Mesenchymal stem cell (in vitro differentiated cells and primary cell): ENCODE data around the gene RAB7B.
A peak's percentile ranks its signal among the peaks of the same experiment; 100 is the strongest.

Experiments used
- DNase-seq: peaks from one replicate; pipeline ENCODE4 v3.0.0-alpha.2; 2013
- H2AFZ ChIP-seq: one replicate; pipeline ENCODE4 v1.6.1; 2013; ENCODE audit warnings: low read depth, mild to moderate bottlenecking, control low read depth, inconsistent platforms, low read length, moderate library complexity
- H2AK5ac ChIP-seq: 2 replicates; pipeline ENCODE4 v1.6.1; 2013; ENCODE audit warnings: low read length, moderate library complexity, mild to moderate bottlenecking, inconsistent platforms; ENCODE audit not compliant: severe bottlenecking
- H2BK120ac ChIP-seq: one replicate; pipeline ENCODE4 v1.6.1; 2013; ENCODE audit warnings: low read depth, mild to moderate bottlenecking, inconsistent platforms, low read length, moderate library complexity
- H2BK12ac ChIP-seq, 2 experiments: one replicate each; pipeline ENCODE4 v1.6.1; 2013; ENCODE audit warnings: inconsistent platforms in 2 of 2, low read length in 2 of 2, mild to moderate bottlenecking in 2 of 2, moderate library complexity in 2 of 2, control low read depth in 1 of 2
- H2BK15ac ChIP-seq: one replicate; pipeline ENCODE4 v1.6.1; 2013; ENCODE audit warnings: mild to moderate bottlenecking, low read depth, inconsistent platforms; ENCODE audit not compliant: poor library complexity, severe bottlenecking
- H2BK5ac ChIP-seq: 2 replicates; pipeline ENCODE4 v1.6.1; 2013; ENCODE audit warnings: low read depth, mild to moderate bottlenecking, low read length, control low read depth, inconsistent platforms; ENCODE audit not compliant: poor library complexity, severe bottlenecking
- H3K14ac ChIP-seq, 2 experiments: one replicate each; pipeline ENCODE4 v1.6.1; 2013; ENCODE audit warnings: inconsistent platforms in 2 of 2, low read length in 2 of 2, control low read depth in 1 of 2, mild to moderate bottlenecking in 1 of 2, moderate library complexity in 1 of 2
- H3K18ac ChIP-seq, 2 experiments: one replicate each; pipeline ENCODE4 v1.6.1; 2013; ENCODE audit warnings: inconsistent platforms in 2 of 2, low read length in 2 of 2, control low read depth in 1 of 2, low read depth in 1 of 2, mild to moderate bottlenecking in 1 of 2
- H3K23ac ChIP-seq, 2 experiments: one replicate each; pipeline ENCODE4 v1.6.1; 2013; ENCODE audit warnings: inconsistent platforms in 2 of 2, low read length in 2 of 2, mild to moderate bottlenecking in 2 of 2, moderate library complexity in 2 of 2, control low read depth in 1 of 2
- H3K27ac ChIP-seq: 2 replicates; pipeline ENCODE4 v1.5.1; 2013; ENCODE audit warnings: mild to moderate bottlenecking, moderate library complexity, low read length, control low read depth, inconsistent platforms; ENCODE audit not compliant: poor library complexity, severe bottlenecking
- H3K27me3 ChIP-seq, 2 experiments: 2 replicates each; pipeline versions ENCODE4 v1.6.1 to v1.7.0; 2013; ENCODE audit warnings: low read length in 2 of 2, mild to moderate bottlenecking in 2 of 2, moderate library complexity in 2 of 2, control low read depth in 1 of 2, inconsistent platforms in 1 of 2; ENCODE audit not compliant: control insufficient read depth in 1 of 2, insufficient read depth in 1 of 2
- H3K36me3 ChIP-seq, 2 experiments: 2 replicates each; pipeline versions ENCODE4 v1.6.1 to v1.7.0; 2013; ENCODE audit warnings: low read length in 2 of 2, control low read depth in 1 of 2, inconsistent platforms in 1 of 2, low read depth in 1 of 2, mild to moderate bottlenecking in 1 of 2; ENCODE audit not compliant: insufficient read depth in 2 of 2, control insufficient read depth in 1 of 2
- H3K4ac ChIP-seq, 2 experiments: one replicate each; pipeline ENCODE4 v1.6.1; 2013; ENCODE audit warnings: inconsistent platforms in 2 of 2, low read length in 2 of 2, mild to moderate bottlenecking in 2 of 2, moderate library complexity in 2 of 2, control low read depth in 1 of 2, low read depth in 1 of 2
- H3K4me1 ChIP-seq: 2 replicates; pipeline ENCODE4 v1.6.1; 2013; ENCODE audit warnings: low read depth, low read length, control low read depth; ENCODE audit not compliant: control insufficient read depth, insufficient read depth
- H3K4me2 ChIP-seq: 2 replicates; pipeline ENCODE4 v1.6.1; 2013; ENCODE audit warnings: low read length, mild to moderate bottlenecking, inconsistent platforms; ENCODE audit not compliant: poor library complexity, severe bottlenecking
- H3K4me3 ChIP-seq, 2 experiments: 2 replicates each; pipeline versions ENCODE4 v1.5.1 to v1.7.0; 2013; ENCODE audit warnings: low read length in 2 of 2, mild to moderate bottlenecking in 2 of 2, control low read depth in 1 of 2, low read depth in 1 of 2; ENCODE audit not compliant: insufficient read depth in 1 of 2
- H3K79me1 ChIP-seq: replicated peaks from 2 replicates; pipeline ENCODE4 v1.6.1; 2013; ENCODE audit warnings: mild to moderate bottlenecking, control low read depth, low read length, inconsistent platforms; ENCODE audit not compliant: poor library complexity, severe bottlenecking
- H3K9ac ChIP-seq: 2 replicates; pipeline ENCODE4 v1.7.0; 2013; ENCODE audit warnings: mild to moderate bottlenecking, low read length, moderate library complexity
- H3K9me3 ChIP-seq: 2 replicates; pipeline ENCODE4 v1.7.0; 2013; ENCODE audit warnings: mild to moderate bottlenecking, low read length; ENCODE audit not compliant: control insufficient read depth
- H4K8ac ChIP-seq: one replicate; pipeline ENCODE4 v1.6.1; 2013; ENCODE audit warnings: inconsistent platforms, mild to moderate bottlenecking, low read length, moderate library complexity
- H4K91ac ChIP-seq: one replicate; pipeline ENCODE4 v1.6.1; 2013; ENCODE audit warnings: mild to moderate bottlenecking, low read length, inconsistent platforms
- WGBS: methylation state at CpG from one replicate; pipeline ENCODE4 v1.1.7; 2013; ENCODE audit warnings: mixed read lengths; 5-methylcytosine and 5-hydroxymethylcytosine counted together

RAB7B gene

DNA sequence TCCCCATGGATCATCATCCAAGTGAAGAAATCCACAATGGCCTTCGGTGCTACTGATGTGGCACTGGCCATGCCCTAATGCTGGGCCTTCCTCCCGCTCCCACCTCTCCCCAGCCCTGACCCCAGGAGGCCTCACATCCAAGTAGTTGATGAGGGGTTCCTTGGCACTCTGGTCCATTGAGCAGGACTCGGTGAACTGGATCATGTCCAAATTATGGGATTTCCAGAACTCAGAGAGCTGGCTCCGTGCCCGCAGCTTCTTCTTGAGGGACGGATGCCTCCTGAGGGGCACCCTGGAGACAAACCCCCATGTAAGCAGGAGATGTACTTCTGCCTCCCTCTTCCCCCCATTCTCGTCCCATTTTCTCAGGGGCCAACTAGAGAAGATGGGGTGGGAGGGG, 19.6 kb upstream of the RAB7B start:
- Histone ChIP-seq H2AK5ac (no peak overlapping the region), H2AFZ (no peak overlapping the region), H3K23ac (no peak overlapping the region), H3K9me3 (no peaks in the 10 kb centered on the region), H3K9ac (no peak overlapping the region), H3K14ac (no peak overlapping the region), H3K4ac (no peak overlapping the region), H4K8ac (no peak overlapping the region), H3K4me1 (peaks cover 6% of the 10 kb centered on the region), H3K18ac (no peak overlapping the region), H2BK5ac (no peak overlapping the region), H2BK15ac (no peak overlapping the region), H4K91ac (no peak overlapping the region), H3K4me2 (no peak overlapping the region), H3K4me3 (no peak overlapping the region), H3K27ac (no peak overlapping the region), H3K79me1 (no peaks in the 10 kb centered on the region), H3K36me3 (no peaks in the 10 kb centered on the region), H3K27me3 (peaks cover 0 to 3% of the 10 kb centered on the region in 2 experiments), H2BK12ac (no peak overlapping the region), H2BK120ac (no peak overlapping the region)
- WGBS = 92% methylated on average over 6 of the region's 7 CpGs
- DNase-seq = no peak

DNA sequence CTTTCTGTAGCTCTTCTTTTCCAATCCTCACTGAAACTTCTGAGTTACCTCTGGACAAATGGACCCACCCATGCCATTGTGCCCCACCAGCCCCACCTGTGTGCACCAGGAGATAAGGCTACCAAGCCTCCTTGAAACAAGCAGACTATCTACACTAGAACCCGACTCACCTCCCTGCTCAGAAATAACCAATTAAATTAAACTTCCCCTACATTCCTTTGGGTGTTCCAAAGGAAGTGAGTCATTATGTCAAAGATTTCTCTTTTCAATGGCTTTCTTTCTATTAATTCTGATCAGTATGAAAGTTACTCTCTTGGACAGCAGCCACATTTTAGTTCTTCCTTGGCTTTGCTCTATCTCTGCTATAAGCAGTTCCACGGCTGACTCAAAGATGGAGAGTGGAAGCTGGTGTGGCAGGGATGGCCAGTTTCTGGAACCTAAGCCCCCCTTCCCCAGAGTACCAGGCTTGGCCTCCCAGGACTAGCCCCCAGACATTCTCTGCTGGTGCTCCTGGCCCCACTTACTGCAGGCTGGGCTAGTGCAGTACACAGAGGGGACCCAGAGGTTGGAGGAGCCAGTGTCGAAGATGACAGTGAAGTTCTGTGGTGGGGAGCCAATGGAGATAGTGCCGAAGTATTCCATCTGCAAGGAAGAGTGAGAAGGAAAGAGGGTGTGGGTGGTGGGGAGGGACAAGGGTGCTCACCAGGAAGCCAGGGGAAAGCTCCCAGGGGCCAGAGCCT, 18.6 kb upstream of the RAB7B start:
- H3K9me3 ChIP-seq = no peaks in the 10 kb centered on the region
- H3K79me1 ChIP-seq = no peaks in the 10 kb centered on the region
- H3K14ac ChIP-seq = no peak overlapping the region
- no peak overlapping the region for H3K23ac ChIP-seq
- H2BK5ac ChIP-seq = no peak overlapping the region
- peaks cover 0 to 3% of the 10 kb centered on the region in 2 experiments for H3K27me3 ChIP-seq
- H3K4me1 ChIP-seq = peaks cover 6% of the 10 kb centered on the region
- H3K18ac ChIP-seq = no peak overlapping the region
- no peaks in the 10 kb centered on the region for H3K36me3 ChIP-seq
- peak overlapping the region; percentile 34 for H2AK5ac ChIP-seq
- no peak overlapping the region for H3K4ac ChIP-seq
- no peak overlapping the region for H2AFZ ChIP-seq
- H3K9ac ChIP-seq = no peak overlapping the region
- H2BK12ac ChIP-seq = no peak overlapping the region
- no peak overlapping the region for H2BK15ac ChIP-seq
- no peak for DNase-seq
- no peak overlapping the region for H3K4me3 ChIP-seq
- no peak overlapping the region for H4K8ac ChIP-seq
- H2BK120ac ChIP-seq = no peak overlapping the region
- H3K4me2 ChIP-seq = no peak overlapping the region
- no peak overlapping the region for H4K91ac ChIP-seq
- no peak overlapping the region for H3K27ac ChIP-seq
- WGBS = 76% methylated on average over 3 of the region's 4 CpGs

DNA sequence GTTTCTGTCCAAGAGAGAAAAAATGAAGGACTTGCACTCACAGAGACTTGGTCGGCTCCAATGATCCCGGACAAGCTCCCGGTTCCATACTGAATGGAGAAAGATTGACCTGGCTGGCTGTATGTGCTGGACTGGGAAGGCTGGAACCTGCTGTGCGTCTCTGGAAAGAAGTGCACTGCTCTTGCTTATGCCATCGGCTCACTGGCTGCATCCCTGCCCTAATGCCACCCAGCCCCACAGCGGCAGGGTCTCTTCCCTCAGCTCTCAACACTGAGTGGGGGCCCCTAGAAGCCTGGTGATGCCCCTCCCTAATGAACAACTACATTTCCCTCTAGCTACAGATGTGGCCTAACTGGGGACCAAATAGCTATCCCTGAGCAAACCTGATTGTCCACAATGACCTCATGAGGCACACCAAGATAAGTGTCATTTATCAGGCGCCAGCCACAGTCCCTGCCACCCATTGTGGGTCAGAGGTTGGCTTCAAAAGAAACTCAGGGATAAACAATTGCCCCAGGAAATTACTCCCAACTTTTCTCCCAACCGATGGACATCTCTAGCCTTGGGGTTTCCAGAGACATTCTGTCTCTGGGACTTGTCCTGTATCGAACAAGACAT, 17.9 kb upstream of the RAB7B start:
- Histone ChIP-seq H3K18ac (no peak overlapping the region), H2BK120ac (no peak overlapping the region), H3K9me3 (no peaks in the 10 kb centered on the region), H3K27ac (no peak overlapping the region), H2AFZ (no peak overlapping the region), H3K23ac (no peak overlapping the region), H3K9ac (no peak overlapping the region), H3K4me1 (peaks cover 6% of the 10 kb centered on the region), H3K27me3 (peaks cover 0 to 3% of the 10 kb centered on the region in 2 experiments), H3K4ac (no peak overlapping the region), H3K36me3 (no peaks in the 10 kb centered on the region), H3K14ac (no peak overlapping the region), H2BK15ac (no peak overlapping the region), H2BK5ac (no peak overlapping the region), H4K91ac (no peak overlapping the region), H3K4me2 (no peak overlapping the region), H4K8ac (no peak overlapping the region), H2AK5ac (peak overlapping the region; percentile 45), H2BK12ac (no peak overlapping the region), H3K4me3 (no peak overlapping the region), H3K79me1 (no peaks in the 10 kb centered on the region)
- DNase-seq = no peak
- WGBS = 95% methylated on average over 9 of the region's 9 CpGs

DNA sequence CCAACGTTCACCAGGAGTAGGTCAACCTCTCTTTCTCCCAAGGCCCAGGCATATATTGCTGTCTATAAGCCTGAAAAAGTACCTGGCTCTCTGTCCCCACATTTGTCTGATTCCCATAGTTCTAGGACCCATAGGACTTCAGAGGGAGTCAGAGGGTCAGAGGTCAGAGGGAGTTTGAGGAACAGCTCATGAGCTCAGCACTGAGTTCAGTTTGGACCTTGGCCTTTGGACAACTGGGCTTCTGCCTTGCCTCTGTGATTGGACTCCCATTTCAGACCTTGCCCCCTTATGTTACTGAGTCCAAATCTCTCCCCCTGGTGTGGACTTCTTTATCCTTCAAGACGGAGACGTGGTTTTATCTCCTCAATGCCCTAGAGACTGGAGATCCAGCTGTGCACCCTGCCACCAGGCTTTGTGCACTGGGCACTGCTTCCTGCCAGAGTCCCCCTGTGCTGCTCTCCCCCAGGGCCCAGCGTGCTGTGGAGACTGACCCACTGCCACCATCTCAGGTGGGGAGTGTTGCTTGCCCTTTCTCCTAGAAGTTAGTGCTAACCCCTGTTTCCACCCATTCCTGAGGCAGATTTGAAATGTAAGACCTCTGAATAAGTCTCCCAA, 17.3 kb upstream of the RAB7B start:
- WGBS = 93% methylated on average over 3 of the region's 4 CpGs
- H3K9ac ChIP-seq = no peak overlapping the region
- no peak overlapping the region for H2BK12ac ChIP-seq
- no peak overlapping the region for H3K27ac ChIP-seq
- no peak overlapping the region for H2AK5ac ChIP-seq
- no peak overlapping the region for H3K14ac ChIP-seq
- H3K4me3 ChIP-seq = no peak overlapping the region
- H3K79me1 ChIP-seq = no peaks in the 10 kb centered on the region
- no peak overlapping the region for H3K23ac ChIP-seq
- peaks cover 0 to 3% of the 10 kb centered on the region in 2 experiments for H3K27me3 ChIP-seq
- no peak overlapping the region for H2BK120ac ChIP-seq
- peak overlapping the region; percentile 21 for H4K91ac ChIP-seq
- H3K4ac ChIP-seq = no peak overlapping the region
- H2AFZ ChIP-seq = no peak overlapping the region
- no peak overlapping the region for H3K4me2 ChIP-seq
- DNase-seq = no peak
- H3K4me1 ChIP-seq = peaks cover 6% of the 10 kb centered on the region
- no peaks in the 10 kb centered on the region for H3K36me3 ChIP-seq
- H2BK5ac ChIP-seq = no peak overlapping the region
- H2BK15ac ChIP-seq = no peak overlapping the region
- H3K9me3 ChIP-seq = no peaks in the 10 kb centered on the region
- no peak overlapping the region for H4K8ac ChIP-seq
- H3K18ac ChIP-seq = no peak overlapping the region
